NCI-H524 treated with DMSO at 0.1 percent for 48 hours (cell line): ENCODE measurements around the gene CPEB4.

Experiments used
- DNase-seq: peaks from one replicate; lab custom pipeline; 2025; lab: John Stamatoyannopoulos, UW

CPEB4 gene

DNA sequence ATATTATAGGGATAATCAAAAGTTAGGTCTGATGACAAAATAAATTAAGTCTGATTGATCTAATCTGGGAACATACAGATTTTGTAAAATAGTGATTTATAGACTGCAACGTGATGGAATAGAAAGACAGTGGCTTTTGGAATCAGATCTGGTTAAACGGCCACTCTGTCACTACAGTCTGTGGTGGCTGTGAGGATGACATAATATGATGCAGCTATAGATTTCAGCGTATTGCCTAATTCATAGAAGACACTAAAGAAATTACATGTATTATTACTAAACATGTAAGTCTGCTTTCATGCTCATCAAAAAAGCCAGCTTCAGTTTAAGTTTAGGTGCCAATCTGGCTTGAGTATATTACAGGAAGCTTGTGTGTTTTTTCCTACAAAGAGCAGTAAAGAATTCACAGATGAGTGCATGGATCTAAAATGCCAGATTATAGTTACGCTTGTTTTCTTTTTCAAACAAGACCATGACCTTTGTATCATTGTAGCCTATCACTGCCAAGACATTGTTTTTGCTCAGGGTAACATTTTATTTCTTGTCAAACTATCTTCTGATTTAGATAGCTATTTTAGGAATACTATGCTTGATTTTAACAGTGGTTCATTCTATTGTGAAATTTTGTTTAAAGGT is 25.7 kb downstream of the CPEB4 start:
- no peak for DNase-seq

DNA sequence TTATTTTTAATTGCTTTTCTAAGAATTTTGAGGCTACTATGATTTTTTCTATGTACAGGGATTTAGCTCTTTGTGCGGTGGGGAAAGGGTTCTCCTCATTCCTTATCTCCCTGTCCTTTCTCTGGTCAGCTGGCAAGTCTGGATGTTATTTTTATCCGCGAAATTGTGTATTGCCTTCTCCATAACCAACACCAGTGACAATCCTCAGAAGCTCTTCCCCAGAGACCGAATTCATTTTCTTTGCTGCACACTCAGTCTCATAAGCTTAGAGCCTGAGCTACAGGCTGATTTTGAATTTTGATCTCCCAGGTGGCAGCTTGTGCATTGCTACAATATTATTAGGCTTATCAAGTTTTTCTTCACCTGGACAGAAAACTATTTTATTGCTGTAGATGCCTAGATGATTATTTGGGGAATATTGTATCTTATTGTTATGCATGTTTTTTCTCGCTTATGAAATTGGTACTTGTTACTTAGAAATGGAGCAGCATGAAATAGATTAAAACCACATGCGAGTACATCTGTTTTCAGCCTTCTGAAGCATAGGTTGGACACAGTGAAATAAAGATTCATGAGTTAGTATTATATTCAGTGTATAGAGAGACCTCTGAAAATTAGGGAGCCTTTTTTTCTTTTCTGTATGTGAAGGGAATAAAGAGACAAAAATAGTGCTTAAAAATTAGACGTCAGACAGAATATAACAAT is 27.3 kb downstream of the CPEB4 start:
- no peak for DNase-seq

DNA sequence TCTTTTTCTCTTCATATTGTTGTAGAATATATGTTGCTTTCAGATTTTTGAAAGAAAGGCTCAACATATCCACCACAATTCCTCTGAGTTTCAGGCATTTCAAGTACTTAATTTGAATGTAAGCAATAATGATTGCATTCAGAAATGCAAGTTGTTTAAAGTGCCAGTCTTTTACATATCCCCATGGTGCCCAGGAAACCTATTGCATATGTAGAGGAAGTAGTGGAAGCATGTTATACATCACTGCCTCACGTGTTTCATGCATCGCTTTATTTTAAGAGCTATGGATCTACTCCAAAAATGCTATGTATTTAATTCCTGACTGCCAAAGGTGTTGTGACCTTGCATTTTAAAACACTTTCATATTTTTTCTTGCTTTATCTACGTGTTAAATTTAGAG is 28.1 kb downstream of the CPEB4 start:
- DNase-seq: no peak

DNA sequence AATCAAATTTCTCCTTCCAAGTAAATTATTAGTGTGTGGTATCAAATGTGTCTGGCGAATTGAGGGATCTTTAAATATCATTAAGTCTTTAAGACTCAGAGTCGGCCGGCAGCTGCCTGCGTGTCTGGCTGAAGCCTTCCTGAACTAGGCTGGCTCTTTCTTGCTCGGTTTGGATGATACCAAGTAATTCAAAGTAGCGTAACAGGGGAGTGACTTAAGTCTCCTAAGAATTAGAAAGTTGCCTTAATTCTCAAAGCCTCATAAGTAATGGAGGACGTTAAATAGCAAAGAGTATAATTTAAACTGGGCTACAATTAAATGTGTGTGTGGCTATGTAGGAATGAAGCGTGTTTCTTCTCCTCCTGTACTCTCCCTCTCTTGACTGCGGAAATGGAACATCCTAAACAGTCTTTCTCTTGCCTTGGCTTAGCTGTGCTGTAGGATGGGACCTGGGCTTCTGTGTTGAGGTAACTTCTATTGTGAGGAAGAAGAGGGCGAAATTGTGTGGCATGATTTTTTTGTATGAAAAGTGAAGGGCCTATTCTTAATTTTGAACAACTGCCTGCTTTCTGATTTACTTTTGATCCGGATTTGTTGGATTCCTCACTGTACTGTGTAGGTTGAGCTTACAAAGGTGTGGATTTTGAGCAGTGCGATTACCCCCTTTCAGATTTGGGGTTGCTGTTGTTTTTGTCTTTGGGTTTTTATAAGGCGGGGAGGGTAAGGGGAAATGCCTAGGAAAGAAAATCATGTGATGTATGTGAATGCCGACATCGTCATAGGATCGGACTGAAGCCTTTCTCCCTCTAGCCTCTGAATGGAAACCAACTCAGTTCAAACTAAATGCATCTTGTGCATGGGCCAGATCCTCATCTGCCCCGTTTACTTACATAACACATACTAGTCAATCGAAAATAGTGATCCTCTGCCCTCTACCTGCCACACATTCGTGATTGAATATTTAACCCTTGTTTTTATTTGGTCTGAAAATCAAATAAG is 29.9 kb downstream of the CPEB4 start:
- peak; percentile 87 for DNase-seq

DNA sequence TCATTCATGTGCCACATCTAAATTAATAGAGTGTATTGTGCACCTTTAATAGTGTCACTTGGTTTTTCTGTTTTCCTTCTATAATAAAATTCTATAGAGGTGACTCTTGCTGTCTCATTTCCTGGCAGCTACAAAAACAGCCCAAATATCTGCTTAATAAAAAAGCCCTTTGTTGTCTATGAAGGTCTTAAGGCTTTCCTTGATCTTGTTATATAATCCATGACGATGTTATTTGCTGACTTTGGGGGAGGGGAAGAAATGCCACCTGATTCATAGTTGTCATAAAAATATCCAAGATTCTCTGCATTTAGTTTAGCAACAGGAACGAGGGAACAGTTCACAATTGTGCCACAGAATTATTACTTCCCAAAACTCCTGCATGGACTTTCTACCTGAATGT is 31.3 kb downstream of the CPEB4 start:
- DNase-seq: no peak

DNA sequence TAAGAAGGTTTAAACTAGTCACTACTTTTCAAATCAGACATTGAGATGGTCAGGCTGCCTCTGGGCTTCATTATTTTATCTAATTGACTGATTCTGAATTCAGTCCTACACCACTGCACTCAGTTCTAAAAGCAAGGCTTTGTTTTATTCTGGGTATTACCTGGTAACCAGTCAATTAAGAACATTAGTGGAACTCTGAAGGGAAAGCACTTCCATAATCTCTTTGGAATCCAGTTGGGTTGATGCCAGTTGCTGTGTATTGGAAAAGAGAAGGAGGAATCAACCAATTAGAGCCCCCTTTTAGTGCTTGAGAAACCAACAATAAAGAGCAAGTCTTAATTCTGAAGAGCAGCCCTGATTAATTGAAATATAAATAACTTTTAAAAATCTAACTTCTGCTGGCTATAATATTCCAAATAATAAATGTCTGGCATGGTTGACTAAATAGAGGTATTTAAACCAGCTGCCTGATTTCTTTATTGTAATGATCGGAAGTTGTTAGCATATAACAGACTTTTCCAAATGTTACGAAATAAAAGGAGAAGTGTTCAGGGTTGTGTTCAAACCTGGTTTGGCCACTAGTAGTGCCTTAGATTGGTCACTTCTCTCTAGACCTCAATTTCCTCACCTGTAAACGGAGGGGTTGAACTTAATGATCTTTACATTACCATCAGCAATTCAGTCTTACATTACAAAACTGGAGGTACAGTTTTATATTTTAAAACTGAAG is 32.0 kb downstream of the CPEB4 start:
- no peak for DNase-seq

DNA sequence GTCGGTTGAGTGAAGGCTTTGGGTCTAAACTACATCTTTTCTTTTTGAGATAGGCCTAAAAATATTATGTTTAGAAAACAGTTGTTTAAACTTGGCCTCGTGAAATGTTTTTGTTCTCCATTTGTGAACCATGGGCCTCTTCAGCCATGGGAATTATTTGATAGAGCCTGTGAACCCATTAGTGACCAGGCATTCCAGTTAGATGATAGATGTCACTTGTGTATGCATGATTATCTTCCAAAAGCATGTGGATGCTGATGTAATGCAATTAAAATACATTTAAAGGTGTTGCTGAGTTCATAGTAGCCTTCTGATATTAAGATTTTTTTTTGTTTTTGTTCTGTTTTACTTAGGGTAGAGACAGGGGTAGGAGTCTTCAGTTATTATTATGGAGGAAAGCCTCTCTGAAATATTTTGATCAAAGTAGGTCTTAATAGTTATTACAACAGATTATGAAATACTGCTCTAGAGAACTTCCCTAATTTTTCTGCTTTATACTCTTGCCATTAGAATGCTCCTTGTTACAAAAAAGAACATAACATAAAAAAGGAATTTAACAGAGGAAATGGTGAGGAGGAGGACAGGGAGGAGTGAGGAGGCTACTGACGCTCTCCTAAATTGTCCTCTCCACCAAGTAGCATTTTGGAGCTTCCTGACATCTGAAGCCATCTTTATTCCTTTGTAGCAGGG is 32.9 kb downstream of the CPEB4 start:
- no peak for DNase-seq

DNA sequence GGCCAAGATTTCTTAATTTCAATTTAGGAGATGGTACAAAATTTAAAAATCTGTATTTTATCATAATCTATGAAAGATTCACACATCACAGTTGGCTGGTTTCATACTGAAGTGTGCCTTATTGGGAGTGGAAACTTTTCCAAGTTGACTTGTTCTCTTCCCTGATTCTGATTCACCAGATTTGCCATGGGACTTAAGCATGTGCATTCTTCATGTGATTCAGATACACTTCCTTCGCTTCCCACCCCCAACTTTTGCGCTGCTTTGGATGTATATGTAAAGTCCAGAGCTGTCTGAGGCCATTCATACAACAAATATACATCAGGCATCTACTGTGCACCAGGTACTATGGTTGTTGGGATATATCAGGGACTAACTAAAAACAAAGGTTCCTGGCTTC is 34.4 kb downstream of the CPEB4 start:
- DNase-seq: no peak

DNA sequence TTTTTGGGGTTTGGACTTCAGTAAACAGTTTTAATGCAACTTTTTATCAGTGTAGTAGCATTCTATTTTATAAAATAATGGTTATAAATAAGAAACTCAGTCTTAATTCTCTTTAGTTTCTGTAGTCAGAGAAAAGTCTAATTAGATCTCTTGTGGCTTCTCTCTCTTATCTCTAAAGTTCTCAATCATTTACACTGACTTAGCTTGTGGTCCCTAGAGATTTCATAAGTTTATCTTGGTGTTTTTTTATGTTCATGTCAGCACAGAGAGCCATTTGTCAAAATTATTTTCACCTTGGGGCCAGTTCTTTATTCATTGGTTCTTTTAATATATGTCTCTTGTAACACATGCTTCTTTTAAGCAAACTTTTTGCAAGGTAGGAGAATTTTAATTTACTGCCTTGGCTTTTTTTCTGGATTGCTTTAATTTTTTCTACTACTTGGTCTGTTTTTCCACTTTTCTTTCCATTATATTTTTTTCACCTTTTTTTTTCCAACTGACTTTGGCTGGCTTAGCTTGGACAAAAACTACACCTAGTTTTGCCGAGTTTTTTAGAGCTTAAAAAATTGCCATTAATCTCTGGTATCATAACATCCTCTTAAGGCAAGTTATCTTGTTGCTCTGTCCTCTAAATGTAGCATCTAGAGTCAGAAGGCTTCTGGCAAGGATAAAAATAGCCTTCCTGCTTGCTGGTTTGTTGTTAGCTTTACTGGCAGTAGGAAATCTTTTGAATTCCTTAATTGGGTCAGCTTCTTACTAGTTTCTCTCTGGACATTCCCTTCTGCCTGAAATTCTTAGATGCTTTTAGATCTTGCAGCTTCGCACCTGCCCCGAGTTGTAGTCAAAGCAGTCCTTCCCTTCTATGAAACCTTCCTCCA is 35.3 kb downstream of the CPEB4 start:
- no peak for DNase-seq

DNA sequence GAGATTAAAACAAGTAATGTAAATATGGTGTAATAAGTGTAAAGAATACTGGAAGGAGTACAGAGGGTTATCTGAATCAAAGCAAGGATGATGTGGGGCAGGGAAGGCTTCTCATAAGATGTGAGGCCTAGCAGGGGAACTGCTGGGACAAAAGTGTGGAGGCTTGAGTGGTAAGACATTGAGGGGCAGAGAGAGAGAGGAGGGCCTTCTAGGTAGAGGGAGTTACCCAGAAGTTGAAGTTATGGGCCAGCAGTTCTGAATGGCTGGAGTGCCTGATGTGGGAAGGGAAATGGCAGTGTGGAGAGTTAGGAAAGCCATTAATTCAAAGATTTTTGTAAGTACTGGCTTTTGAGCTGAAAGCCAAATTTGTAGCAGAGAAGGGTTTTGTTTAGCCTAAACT is 36.8 kb downstream of the CPEB4 start:
- DNase-seq: no peak

DNA sequence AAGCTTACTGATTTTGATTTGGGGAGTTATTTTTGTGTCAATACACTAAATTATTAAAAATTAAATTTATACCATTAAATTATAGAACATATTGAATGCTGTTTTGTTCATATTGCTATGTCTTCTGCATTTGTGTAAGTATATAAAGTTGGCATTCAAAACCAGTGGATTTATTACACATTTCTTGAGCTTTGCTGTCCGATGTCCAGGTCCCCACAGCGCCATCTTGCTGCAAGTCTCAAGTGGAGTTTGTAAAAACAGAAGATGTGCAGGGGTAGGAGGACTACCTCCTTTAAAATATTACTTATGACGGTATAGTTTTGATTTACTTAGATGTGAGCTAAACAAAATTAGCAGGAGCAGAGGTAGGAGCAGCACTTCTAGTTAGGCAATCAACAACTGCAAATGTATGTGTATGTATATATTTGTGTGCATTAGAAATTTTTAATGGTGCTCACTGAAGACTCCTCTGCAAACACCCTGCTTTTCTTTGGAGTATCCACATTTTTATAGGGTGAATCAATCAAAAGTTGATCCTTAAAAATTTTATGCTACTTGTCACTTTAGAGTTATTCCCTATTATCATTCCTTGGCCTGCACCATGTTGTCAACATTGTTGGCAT is 37.4 kb downstream of the CPEB4 start:
- DNase-seq: no peak

DNA sequence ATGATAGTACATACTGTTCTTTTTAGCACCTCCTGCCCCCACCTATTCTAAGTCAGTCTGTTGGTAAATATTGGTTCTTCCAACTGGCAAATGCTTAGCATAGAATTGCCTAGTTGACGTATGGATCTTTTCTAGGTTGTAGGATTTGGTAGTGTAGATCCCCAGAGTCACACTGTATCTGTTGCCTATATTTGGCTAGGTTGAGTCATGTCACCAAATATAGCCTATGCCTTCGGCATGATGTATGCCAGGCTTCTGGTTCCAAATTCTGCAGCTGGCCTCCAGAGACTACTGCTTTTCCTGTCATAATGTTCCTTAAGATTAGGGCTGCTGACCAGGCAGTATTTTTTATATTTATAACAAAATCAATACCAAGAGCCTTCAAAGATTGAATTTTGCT is 38.2 kb downstream of the CPEB4 start:
- no peak for DNase-seq

DNA sequence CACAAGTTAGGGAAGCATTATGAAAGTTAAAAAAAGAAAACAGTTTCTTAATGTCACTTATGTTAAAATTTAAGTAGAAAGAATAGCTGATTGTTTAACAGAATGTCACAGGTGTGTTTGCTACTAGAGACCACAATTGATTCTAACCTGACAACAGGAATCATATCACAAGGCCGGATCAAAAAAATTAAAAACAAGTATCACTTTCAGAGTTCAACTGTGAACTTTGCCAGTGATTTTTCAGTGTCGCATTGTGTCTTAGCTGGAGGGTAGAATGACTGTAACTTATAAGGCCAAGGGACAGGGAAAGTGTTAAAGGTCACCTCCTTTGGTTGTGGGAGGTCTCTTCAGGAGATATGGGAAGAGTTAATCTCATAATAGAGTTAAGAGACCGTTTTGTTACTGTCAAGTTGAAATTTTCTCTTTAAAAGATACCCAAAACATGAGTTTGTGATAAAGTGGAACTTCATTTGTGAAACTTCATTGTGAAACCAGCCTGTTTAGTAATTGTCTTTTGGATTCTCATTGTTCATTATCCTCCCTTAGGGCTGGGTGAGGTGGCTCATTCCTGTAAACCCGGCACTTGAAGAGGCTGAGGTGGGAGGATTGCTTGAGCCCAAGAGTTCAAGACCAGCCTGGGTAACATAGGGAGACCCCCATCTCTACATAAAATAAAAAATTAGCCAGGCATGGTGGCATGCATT is 40.9 kb downstream of the CPEB4 start:
- no peak for DNase-seq

DNA sequence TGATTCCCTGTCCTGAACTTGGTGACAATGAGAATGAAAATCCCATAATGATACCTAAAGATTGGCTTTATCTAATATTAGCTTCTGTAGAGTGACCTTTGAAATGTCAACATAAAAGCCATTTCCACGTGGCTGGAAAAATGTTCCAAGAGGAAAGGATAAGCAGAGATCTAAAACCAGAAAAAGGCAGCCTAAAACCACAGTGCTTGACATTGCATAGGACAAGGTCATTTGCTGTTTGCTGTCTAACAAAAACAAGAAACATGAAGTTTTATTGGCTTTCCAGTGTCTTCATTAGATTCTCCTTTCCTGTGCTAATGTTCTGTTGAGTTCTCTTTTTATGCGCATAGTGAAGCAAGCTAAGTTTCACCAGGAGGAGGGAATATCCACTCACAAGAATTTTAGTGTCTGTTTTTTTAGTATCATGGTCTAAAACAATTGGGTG is 44.6 kb downstream of the CPEB4 start:
- DNase-seq: no peak

DNA sequence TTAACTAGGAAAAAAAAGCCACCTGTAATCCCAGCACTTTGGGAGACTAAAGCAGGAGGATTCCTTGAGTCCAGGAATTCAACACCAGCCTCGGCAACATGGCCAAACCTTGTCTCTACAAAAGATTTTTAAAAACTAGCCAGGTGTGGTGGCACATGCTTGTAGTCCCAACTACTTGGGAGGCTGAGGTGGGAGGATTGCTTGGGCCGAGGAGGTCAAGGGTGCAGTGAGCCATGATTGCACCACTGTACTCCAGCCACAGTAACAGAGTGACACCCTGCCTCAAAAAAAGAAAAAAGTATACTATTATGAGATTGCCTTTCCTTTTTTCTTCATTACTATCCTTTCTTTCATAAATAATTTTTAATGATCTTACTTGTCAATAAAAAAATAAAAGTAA is 45.8 kb downstream of the CPEB4 start:
- DNase-seq: no peak

DNA sequence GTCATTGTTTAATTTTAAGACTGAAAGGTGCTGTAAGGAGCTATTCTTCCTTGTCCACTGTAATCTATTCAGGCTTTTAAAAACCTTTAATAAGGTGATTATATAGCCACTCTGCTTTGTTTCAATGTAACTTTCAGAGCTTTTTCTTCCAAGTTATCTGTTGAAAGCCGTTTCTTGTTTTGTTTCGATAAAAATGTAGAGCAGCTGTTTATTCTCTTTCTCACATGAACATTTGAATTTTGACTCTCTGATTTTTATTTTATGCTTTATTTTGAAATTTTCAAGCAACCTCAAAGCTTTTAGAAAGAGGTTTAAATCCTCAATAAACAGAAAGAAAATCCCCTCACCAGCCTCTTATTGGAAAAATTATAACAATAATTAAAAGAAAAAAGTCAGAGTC is 47.2 kb downstream of the CPEB4 start:
- DNase-seq: no peak

DNA sequence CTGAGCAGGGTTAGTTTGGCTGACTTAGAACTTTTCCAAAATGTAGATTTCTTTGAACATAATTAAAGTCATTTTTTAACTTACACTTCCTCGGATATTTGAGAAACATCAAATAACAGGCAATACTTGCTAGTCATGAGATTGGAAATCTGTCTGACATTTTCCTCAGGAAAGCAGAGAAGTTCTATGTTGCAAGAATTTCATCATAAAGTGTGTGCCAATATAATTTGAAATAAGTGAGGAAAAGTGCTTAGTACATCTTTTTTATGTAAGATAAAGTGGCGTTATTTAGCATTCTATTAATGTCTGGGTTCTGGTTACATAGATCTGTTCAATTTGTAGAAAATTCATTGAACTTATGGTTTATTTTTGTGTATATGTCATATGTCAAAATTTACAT is 52.1 kb downstream of the CPEB4 start:
- no peak for DNase-seq

DNA sequence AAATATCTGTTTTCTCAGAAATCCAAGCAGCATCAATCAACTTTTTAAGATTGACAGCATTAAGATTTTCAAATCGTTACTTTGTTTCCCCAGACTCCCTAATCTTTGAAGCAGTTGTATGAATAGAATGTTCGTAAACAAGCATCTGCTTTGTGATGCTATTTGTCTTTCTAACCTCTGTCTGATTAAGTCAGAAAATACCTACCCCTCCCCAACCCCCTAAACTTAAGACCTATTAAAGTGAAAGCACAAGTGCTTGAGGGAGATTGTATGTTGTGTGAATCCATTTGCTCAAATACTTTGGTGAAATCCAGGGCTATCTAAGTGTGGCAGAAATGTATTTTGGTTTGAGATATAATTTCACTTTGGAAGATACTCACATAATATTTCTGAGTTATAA is 53.0 kb downstream of the CPEB4 start:
- no peak for DNase-seq

DNA sequence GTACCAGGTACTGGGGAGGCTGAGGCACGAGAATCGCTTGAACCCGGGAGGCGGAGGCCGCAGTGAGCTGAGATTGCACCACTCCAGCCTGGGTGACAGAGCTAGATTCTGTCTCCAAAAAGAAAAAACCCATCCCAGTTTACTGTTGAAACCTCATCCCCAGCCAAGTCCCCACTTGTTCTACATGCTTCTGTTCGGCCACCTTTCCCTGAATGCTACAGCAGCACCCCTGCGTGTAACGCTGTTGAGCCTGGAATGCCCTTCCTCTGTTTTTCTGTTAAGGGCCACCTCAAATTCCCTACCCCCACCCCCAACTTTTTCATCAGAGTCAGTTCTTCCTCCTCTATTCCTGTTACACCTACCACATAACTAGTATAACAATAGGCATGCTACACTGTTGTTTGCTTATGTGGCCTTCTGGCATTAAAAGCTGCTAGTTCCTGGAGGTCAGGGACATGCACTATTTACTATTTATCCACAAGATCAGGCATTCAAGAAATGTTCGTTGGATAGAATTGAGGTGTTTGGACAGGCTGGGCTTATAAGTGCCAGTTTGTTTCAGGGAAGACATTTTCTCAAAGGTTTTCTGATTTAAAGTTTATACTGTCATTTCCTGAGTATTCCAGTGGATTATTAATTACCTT is 53.7 kb downstream of the CPEB4 start:
- no peak for DNase-seq
